Heart right ventricle (tissue), 16 donors: ENCODE data around the gene MTCL1. TPM values are rescaled to one million over a fixed set of nuclear protein-coding genes. Genes with fewer than 3 reads are reported as not detected.

Experiments used
- ATAC-seq, 8 donors: fragments of 200-7000 bp; cut with Tn5 transposase; one replicate each; pipeline ENCODE4 v1.9.1; 2020; ENCODE audit warnings: mild to moderate bottlenecking in 8 of 8, moderate library complexity in 8 of 8, moderate number of reproducible peaks in 1 of 8
- DNase-seq, 2 donors: peaks; one replicate each; pipeline ENCODE4 v3.0.0-alpha.2; 2020
- H3K27ac ChIP-seq, 10 donors: fragments of 200-600 bp; sonication (generic) in 2 of 10; one replicate each; pipeline versions ENCODE4 v1.5.0 to v1.8.0; 2020 to 2022; ENCODE audit warnings: mild to moderate bottlenecking in 3 of 10
- H3K27me3 ChIP-seq, 7 donors: fragments of 200-600 bp; one replicate each; pipeline ENCODE4 v1.8.0; 2021 to 2022; ENCODE audit warnings: mild to moderate bottlenecking in 2 of 7
- H3K36me3 ChIP-seq, 9 donors: fragments of 200-600 bp; sonication (generic) in 1 of 9; one replicate each; pipeline versions ENCODE4 v1.5.0 to v1.8.0; 2020 to 2022; ENCODE audit warnings: mild to moderate bottlenecking in 2 of 9
- H3K4me1 ChIP-seq, 9 donors: fragments of 200-600 bp; sonication (generic) in 1 of 9; one replicate each; pipeline versions ENCODE4 v1.5.0 to v1.8.0; 2020 to 2022; ENCODE audit warnings: mild to moderate bottlenecking in 4 of 9
- H3K4me3 ChIP-seq, 10 donors: fragments of 200-600 bp; sonication (generic) in 2 of 10; one replicate each; pipeline versions ENCODE4 v1.5.0 to v1.8.0; 2020 to 2022; ENCODE audit warnings: mild to moderate bottlenecking in 7 of 10, moderate library complexity in 2 of 10
- H3K9me3 ChIP-seq, 11 donors: fragments of 200-600 bp in 10 of 11; sonication (generic) in 2 of 11; one replicate each; pipeline versions ENCODE4 v1.5.0 to v1.8.0; 2013 to 2022; ENCODE audit warnings: mild to moderate bottlenecking in 2 of 11, control low read depth in 1 of 11, moderate library complexity in 1 of 11
- CTCF ChIP-seq, 9 donors: fragments of 200-600 bp; sonication (generic) in 2 of 9; IDR thresholded peaks; one replicate each; pipeline versions ENCODE4 v1.5.0 to v1.8.0; 2021 to 2022; ENCODE audit warnings: antibody characterized with exemption in 9 of 9, mild to moderate bottlenecking in 5 of 9, moderate library complexity in 1 of 9
- WGBS, 2 donors: extraction: QIAGEN DNeasy Blood & Tissue Kit; methylation state at CpG; one replicate each; pipeline ENCODE4 v1.1.7; 2013; ENCODE audit warnings: inconsistent platforms in 1 of 2; 5-methylcytosine and 5-hydroxymethylcytosine counted together
- intact Hi-C, 10 donors: fragments of 100-400 bp; cut with DNase I; formaldehyde crosslinking; loops; one replicate each; pipeline versions ENCODE4 v1.11.1 to v1.14.2; 2022
- polyA plus RNA-seq, 2 donors: library from polyadenylated mRNA; stranded (reverse); fragments of 200-250 nt; gene quantifications; one replicate each; pipeline ENCODE4 v1.2.3, GENCODE V29; 2013
- total RNA-seq, 10 donors: library from RNA; stranded (reverse); fragmentation: NEBNext Ultra II Directional in 3 of 10; extraction: Animal tissue kit (Norgen Biotek cat#: 25700) in 3 of 10; gene quantifications; one replicate each; pipeline versions ENCODE4 v1.2.1 to v1.2.4, GENCODE V29; 2021 to 2023
- donor health status: Arrhythmogenic right ventricular cardiomyopathy.
- donor health status: ischemic (EF 13 %, LVEDD 7.1; RV severe dilation, severe dysfunction).
- donor health status: healthy with polysubstance abuse.
- donor health status: DM: no; HTN: yes; CAD: no.
- donor health status: DM: no; HTN: no; CAD: no.
- donor health status: ischemic (EF 25% LVEDD 6.9; RV normal size, moderate dysfunction).
- donor health status: ischemic (EF 25% LVEDD 5.7; RV mildly dilated, moderate dysfunction).
- donor health status: healthy.
- donor health status: DM: yes; HTN: yes; CAD: no.
- donor health status: Ischemic cardiomyopathy.
- donor health status: ischemic (EF 35%, LVEDD 5.7; RV mildly dilated, moderate dysfunction).
- donor health status: nonischemic (EF 11% LVEDD 7.7; RV severe dilation, severe dysfunction).
- donor health status: DM: yes; HTN: yes; CAD: no.
- donor health status: PGD.
- donor health status: ischemic (EF 29% LVEDD 5.4; RV normal size, mild dysfunction).
- donor health status: nonischemic (EF 23%, LVEDD 6.1; RV moderate dilation, normal function).

Gene MTCL1
- total and polyA plus RNA-seq, 12 donors, result 1.9 to 17.2 (median 8.8) TPM

- no peak overlapping the region for H3K27ac ChIP-seq
- H3K9me3 ChIP-seq, result no peaks in the 10 kb centered on the region
- 85 to 89% methylated on average over 29 of the region's 29 CpGs for WGBS, 2 donors
- peaks cover 0 to 12% (median 0%) of the 10 kb centered on the region in 9 donors for H3K36me3 ChIP-seq
- H3K27me3 ChIP-seq, result no peaks in the 10 kb centered on the region
- no peak overlapping the region for H3K4me3 ChIP-seq
- DNase-seq, result no peak
- no peak for TF ChIP-seq CTCF (IDR thresholded peaks at IDR 0.05)
- peaks cover 0 to 8% (median 0%) of the 10 kb centered on the region in 9 donors for H3K4me1 ChIP-seq
- intact Hi-C loops, result loop anchor here in 1 of 10 donors (10.0 kb wide), 2 partner anchors 65 to 145 kb away; no protein-coding TSS in a partner anchor
- ATAC-seq, result no peak
These were observed 94.5 kb downstream of the MTCL1 start for GRCh38 chr18:8799596-8800441.

DNA sequence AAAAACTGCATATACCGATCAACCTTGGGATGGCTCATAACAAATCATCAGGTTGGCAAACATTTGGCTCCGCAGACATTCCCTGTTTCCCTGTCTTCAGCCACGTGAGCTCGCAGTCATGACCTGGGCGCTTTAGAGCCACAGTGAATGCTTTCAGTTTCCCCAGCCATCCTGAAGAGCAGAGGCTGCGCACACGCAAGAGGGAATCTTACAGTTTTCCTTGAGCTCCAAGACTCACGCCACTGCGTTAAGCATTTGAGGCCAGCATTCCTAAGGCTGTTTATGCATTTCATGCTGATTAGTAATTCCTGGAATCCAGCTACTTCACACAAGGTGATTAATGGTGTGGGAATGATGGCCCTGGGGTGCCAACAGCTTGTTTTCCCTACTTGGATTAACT, 95.1 kb downstream of the MTCL1 start:
- no peaks in the 10 kb centered on the region for H3K27me3 ChIP-seq
- H3K9me3 ChIP-seq, result no peaks in the 10 kb centered on the region
- DNase-seq (no peak), ATAC-seq (peak in 1 of 8 donors; percentile 20)
- intact Hi-C loops, result loop anchor here in 1 of 10 donors (10.0 kb wide), 1 partner anchor 64 kb away; no protein-coding TSS in a partner anchor
- H3K4me1 ChIP-seq, result peaks cover 0 to 14% (median 0%) of the 10 kb centered on the region in 9 donors
- no peak overlapping the region for H3K4me3 ChIP-seq
- H3K27ac ChIP-seq, result no peak overlapping the region
- TF ChIP-seq CTCF (IDR thresholded peaks at IDR 0.05), result no peak
- H3K36me3 ChIP-seq, result peaks cover 0 to 12% (median 0%) of the 10 kb centered on the region in 9 donors
- WGBS, 2 donors, result 84 to 88% methylated on average over 9 of the region's 9 CpGs

DNA sequence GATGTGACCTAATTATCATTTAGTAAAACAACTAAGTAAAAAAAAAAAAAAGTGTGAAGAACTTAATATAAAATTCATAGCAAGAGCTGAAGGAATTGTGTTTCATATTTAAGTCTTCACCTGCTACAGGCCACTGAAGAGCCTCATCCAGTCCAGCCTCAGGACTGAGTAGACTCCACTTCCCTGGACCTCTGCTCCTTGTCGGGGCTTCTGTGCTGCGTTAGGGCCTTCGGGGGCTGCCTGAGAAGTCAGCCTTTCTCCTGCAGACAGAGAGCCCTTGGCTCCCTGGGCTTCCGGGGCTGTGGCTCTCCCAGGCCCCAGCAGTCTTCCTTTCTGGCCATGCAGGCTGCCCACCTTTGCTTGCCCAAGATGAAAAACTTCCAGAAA, 95.5 kb downstream of the MTCL1 start:
- 85 to 92% methylated on average over 4 of the region's 4 CpGs for WGBS, 2 donors
- no peaks in the 10 kb centered on the region for H3K9me3 ChIP-seq
- no peak for ATAC-seq
- DNase-seq, result no peak
- H3K4me3 ChIP-seq, result no peak overlapping the region
- no peaks in the 10 kb centered on the region for H3K27me3 ChIP-seq
- TF ChIP-seq CTCF (IDR thresholded peaks at IDR 0.05), result no peak
- H3K36me3 ChIP-seq, result peaks cover 0 to 12% (median 0%) of the 10 kb centered on the region in 9 donors
- H3K4me1 ChIP-seq, result peaks cover 0 to 18% (median 0%) of the 10 kb centered on the region in 9 donors
- H3K27ac ChIP-seq, result no peak overlapping the region
- intact Hi-C loops, result loop anchor here in 1 of 10 donors (10.0 kb wide), 1 partner anchor 64 kb away; no protein-coding TSS in a partner anchor

- intact Hi-C loops, result loop anchor here in 1 of 10 donors (10.0 kb wide), 1 partner anchor 63 kb away; no protein-coding TSS in a partner anchor
- WGBS, 2 donors, result 83 to 84% methylated on average over 9 of the region's 9 CpGs
- ATAC-seq (no peak), DNase-seq (no peak)
- no peak overlapping the region for H3K4me3 ChIP-seq
- no peaks in the 10 kb centered on the region for H3K27me3 ChIP-seq
- no peaks in the 10 kb centered on the region for H3K9me3 ChIP-seq
- H3K36me3 ChIP-seq, result peaks cover 0 to 10% (median 0%) of the 10 kb centered on the region in 9 donors
- peaks cover 0 to 23% (median 0%) of the 10 kb centered on the region in 9 donors for H3K4me1 ChIP-seq
- H3K27ac ChIP-seq, result no peak overlapping the region
- no peak for TF ChIP-seq CTCF (IDR thresholded peaks at IDR 0.05)
These were observed 96.0 kb downstream of the MTCL1 start for GRCh38 chr18:8801263-8801901.
